Daoy (cell line): ENCODE results near the gene CCDC91. TPM values are rescaled to one million over a fixed set of nuclear protein-coding genes. Genes with fewer than 3 reads are reported as not detected.
"Not testable (repeated sequence)": the region's sequence is repeated elsewhere in the genome, so short reads cannot be mapped to it uniquely, and the experiment has no call there.

Experiments
- DNase-seq: peaks from one replicate; pipeline ENCODE4 v3.0.0-alpha.2; 2015; ENCODE audit warnings: low read depth
- total RNA-seq: library from RNA; depleted of rRNA; stranded (reverse); fragments of >200 nt; shearing (Covaris generic); gene quantifications from 2 replicates; pipeline ENCODE4 v1.2.3, GENCODE V29; 2014

Gene CCDC91
- total RNA-seq, 1 experiment from 2014 or later, result 40.1 TPM

DNA sequence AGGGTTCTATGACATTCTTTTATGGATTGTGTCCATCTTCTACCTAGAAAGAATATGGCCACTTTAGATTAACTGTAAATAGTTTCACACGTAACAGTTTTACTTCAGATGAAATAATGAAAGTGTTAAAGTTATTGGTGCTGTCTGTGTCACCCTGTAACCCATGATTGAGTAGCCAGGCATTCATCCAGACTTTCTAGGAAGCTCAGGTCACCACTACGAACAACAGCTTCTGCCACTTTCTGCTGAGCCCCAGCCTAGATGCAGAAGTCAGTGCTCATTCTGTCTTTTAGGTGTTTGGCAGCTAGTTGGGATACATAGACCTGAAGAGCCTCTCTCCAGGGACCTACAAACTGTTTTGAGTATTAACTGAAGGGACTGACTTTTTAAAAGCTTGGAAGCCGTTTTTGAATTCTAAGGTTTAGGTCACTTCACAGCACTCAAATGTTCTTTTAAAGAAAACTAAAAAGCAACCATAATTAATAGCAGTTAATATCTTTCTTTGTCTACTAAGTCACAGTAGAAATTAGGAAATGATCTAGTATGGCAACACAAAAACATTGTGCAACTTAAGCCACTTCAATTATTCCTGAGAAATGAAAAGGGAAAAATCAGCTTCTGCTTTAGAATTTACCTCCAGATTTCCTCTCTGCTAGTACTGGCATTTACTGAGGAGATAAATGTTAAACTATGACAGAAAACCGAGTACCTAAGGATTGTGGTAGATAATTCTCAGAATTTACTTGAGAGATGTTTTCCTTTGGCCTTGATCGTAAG is 266.9 kb downstream of the CCDC91 start:
- DNase-seq, result no peak

DNA sequence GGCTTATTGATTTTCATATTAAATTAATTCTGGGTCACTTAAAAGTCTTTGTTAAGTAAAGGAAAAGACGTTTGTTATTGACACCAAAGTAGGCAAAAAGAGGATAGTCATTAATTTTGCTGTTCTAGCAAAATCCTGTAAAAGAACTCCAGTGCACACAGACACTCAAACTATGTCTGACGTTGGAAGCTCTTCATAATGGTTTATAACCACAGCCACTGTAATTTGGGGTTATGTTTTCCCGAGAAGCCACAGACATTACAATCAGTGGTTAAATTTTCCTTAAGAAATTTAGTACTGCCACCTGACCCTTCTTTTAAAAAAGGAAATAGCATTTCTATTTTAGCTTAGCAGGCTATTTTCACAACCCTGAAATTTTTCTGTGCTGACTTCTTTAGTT is 267.5 kb downstream of the CCDC91 start:
- DNase-seq, result no peak

- DNase-seq, result no peak
These were observed 269.2 kb downstream of the CCDC91 start for GRCh38 chr12:28459481-28459880.

DNA sequence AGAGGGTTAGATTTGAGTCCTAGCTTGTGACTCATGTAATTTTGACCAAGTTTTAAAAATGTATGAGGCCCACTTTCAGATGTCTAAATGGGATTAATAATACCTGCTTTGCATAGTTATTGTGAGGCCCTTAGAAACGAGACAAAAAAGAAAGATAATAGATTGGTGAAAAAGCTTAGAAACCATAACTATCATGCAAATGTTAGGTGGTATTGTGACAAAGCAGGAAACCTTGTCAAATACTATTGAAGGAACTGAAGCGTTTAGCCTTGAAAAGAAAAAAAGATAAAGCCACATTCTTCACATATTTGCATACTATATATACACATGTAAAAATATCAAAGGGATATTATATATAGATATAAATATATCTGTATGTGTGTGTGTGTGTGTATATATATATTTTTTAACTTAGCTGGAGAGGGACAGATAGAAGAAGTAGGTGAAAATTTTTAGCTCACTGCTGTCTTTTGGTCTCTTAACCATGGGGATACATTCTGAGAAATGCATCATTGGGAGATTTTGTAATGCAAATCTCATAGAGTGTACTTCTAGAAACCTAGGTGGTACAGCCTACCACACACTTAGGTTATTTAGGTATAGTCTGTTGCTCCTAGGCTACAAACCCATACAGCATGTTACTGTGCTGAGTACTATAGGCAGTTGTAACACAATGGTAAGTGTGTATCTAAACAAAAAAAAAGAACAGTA is 270.3 kb downstream of the CCDC91 start:
- no peak for DNase-seq

DNA sequence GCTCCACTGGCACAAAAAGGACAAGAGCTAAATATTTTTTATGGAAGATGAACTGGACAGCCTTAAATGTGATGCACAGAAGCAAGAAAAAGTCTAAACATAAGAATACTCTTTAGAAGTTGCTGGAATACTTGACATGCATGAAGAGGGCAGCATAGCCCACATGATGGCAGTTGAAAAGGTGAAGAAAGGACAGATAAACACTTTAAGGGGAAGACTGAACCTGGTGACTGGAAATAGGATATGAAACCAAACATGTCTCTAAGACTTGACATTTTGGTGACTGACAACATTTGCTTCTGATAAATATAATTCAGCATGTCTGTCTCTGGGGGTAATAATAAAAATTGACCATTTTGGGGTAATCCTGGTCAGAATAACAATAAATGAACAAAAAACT is 273.1 kb downstream of the CCDC91 start:
- DNase-seq, result no peak

DNA sequence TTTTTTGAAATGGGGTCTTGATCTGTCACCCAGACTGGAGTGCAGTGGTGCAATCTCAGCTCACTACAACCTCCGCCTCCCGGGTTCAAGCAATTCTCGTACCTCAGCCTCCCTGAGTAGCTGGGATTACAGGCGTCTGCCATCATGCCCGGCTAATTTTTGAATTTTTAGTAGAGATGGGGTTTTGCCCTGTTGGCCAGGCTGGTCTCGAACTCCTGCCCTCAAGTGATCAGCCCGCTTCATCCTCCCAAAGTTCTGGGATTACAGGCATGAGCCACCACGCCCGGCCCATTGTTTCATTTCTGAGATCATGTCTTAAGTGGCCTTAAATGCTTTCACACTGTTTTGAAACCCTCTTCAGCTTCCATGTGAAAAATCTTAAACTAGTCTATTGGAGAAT is 281.5 kb downstream of the CCDC91 start:
- DNase-seq, result not testable (repeated sequence)

DNA sequence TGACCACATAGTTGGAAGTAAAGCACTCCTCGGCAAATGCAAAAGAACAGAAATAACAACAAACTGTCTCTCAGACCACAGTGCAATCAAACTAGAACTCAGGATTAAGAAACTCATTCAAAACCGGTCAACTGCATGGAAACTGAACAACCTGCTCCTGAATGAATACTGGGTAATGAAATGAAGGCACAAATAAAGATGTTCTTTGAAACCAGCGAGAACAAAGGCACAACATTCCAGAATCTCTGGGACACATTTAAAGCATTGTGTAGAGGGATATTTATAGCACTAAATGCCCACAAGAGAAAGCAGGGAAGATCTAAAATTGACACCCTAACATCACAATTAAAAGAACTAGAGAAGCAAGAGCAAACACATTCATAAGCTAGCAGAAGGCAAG is 285.9 kb downstream of the CCDC91 start:
- DNase-seq, result not testable (repeated sequence)

DNA sequence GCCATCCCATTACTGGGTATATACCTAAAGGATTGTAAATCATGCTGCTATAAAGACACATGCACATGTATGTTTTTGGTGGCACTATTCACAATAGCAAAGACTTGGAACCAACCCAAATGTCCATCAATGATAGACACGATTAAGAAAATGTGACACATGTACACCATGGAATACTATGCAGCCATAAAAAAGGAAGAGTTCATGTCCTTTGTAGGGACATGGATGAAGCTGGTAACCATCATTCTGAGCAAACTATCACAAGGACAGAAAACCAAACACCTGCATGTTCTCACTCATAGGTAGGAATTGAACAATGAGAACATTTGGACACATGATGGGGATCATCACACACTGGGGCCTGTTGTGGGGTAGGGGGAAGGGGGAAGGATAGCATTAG is 288.8 kb downstream of the CCDC91 start:
- DNase-seq, result not testable (repeated sequence)

DNA sequence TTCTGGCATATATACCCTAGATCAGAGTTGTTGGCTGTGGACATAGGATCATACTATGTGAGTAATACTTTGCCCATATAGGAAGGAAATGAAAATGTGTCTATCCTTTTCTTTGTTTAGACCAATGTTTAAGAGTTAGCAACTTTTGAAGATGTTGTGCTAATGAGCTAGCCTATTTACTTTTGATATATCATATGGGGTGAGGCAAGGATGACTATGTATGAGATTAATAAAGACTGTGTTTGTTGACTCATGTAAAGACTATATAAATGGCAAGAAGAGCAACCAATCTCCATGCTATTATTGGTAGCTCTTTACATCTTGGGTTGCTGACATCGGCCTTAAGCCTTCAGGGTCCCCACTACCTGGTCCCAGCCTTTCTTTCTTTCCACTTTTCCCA is 289.4 kb downstream of the CCDC91 start:
- DNase-seq, result no peak

- DNase-seq, result no peak
These were observed 293.9 kb downstream of the CCDC91 start for GRCh38 chr12:28484156-28484555.

DNA sequence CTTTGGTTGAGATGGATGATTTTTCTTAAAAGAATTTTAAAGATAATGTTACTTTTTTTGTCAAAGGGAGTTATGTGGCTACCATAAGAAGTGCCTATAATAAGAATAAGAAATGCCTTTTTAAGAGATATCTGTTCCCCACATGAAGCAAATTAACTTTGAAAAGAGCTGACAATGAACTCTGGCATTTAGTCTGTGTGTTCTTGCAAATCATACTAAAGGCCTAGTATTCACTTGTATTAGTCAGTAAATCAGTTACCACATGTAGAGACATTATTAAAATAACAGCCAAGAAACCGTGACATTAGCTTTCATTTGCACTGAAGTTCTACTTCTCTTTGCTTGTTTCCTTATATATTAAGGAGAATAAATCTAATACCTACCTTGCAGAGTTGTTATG is 296.3 kb downstream of the CCDC91 start:
- DNase-seq, result no peak

GRCh38 chr12:28489246-28489645 is 299.0 kb downstream of the CCDC91 start:
- DNase-seq, result no peak

GRCh38 chr12:28497889-28498411 is 307.7 kb downstream of the CCDC91 start:
- DNase-seq, result no peak

GRCh38 chr12:28498850-28499249 is 308.6 kb downstream of the CCDC91 start:
- no peak for DNase-seq

- no peak for DNase-seq
These were observed 310.2 kb downstream of the CCDC91 start for GRCh38 chr12:28500373-28501024.

GRCh38 chr12:28506271-28506670 is 316.0 kb downstream of the CCDC91 start:
- no peak for DNase-seq

DNA sequence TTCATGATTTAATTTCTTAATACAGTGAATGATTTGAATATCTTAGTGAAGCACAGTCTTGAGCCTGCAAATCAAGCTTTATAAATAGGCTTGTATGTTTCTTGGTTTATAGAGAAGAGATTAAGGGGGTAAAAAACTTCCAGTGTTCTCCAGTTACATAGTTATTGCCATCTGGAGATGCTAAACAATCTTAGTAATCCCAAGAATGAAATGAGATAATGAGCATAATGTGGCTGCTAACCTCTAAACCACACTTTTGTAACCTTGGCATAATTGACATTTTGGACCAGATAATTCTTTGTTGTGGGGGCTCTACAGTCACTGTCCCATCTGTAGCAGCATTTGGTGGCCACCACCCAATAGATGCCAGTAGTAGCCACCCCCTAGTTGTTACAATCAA is 316.8 kb downstream of the CCDC91 start:
- DNase-seq, result no peak

GRCh38 chr12:28507867-28508266 is 317.6 kb downstream of the CCDC91 start:
- no peak for DNase-seq

DNA sequence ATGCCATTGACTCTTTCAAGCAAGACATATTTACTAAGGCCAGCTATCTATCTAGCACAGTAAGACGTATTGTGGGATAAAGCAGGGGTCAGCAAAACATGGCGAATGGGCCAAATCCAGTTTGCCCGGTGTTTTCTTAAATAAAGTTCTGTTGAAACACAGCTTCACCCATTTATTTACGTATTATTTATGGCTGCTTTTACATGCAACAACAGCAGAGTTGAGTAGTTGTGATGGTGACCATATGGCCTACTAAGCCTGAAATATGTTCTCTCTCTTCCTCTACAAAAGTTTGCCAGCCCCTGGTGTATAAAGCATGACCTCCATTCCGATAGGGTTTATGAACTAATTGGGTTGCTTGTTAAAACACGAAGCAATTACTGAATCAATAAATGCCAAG is 322.1 kb downstream of the CCDC91 start:
- no peak for DNase-seq

GRCh38 chr12:28512876-28513275 is 322.6 kb downstream of the CCDC91 start:
- no peak for DNase-seq

GRCh38 chr12:28513983-28514382 is 323.7 kb downstream of the CCDC91 start:
- no peak for DNase-seq

DNA sequence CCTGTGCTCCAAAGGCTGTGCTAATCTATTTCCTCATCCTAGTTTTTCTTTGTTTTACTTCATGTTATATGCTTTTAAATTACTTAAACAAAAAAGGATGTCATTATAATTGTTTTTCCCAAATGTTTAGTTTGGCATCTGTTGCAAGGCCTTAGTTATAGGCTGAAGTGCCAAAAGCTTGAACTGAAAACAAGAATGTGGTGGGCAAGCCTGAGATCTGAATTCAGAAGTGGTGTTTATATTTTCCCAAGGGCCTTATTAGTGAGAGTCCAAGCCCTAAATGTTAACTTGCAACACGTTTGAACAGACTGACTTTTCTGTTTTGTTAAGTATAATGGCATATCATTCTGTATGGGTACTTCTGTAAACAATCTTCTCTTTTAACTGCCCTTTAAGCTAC is 326.8 kb downstream of the CCDC91 start:
- no peak for DNase-seq
